ENCODE data around the gene EIF4G1.
"Not testable (repeated sequence)": the region's sequence is repeated elsewhere in the genome, so short reads cannot be mapped to it uniquely, and the experiment has no call there.

EIF4G1 gene

GRCh38 chr3:184336547-184337398 is 22.4 kb downstream of the EIF4G1 start:
- peak overlapping the region; percentile 75 for H3K4me3 ChIP-seq (ENCODE audit: low read length)
- peak; percentile 52 for DNase-seq (ENCODE audit: low read depth)
- TF ChIP-seq CTCF (IDR thresholded peaks at IDR 0.05; ENCODE audit: insufficient read depth, low read depth, low read length, missing control alignments), result no peak

- no peak for DNase-seq (ENCODE audit: low read depth)
- TF ChIP-seq CTCF (IDR thresholded peaks at IDR 0.05; ENCODE audit: insufficient read depth, low read depth, low read length, missing control alignments), result no peak
- H3K4me3 ChIP-seq (ENCODE audit: low read length), result peak within 1 kb of the TSS; percentile 75
Observed at GRCh38 chr3:184337399-184337714, 23.0 kb downstream of the EIF4G1 start, which contains the start of gene FAM131A. Gene FAM131A, plus strand, starts transcription at chr3:184337600. Its CDS starts 31 bp downstream, at chr3:184337631.

- H3K4me3 ChIP-seq (ENCODE audit: low read length), result no peak overlapping the region
- no peak for TF ChIP-seq CTCF (IDR thresholded peaks at IDR 0.05; ENCODE audit: insufficient read depth, low read depth, low read length, missing control alignments)
- DNase-seq (ENCODE audit: low read depth), result no peak
Observed at GRCh38 chr3:184337981-184338380, 23.6 kb downstream of the EIF4G1 start.

- peak overlapping the region; percentile 25 for H3K4me3 ChIP-seq (ENCODE audit: low read length)
- peak; percentile 72 for DNase-seq (ENCODE audit: low read depth)
- TF ChIP-seq CTCF (IDR thresholded peaks at IDR 0.05; ENCODE audit: insufficient read depth, low read depth, low read length, missing control alignments), result no peak
Observed at GRCh38 chr3:184338511-184338945, 24.1 kb downstream of the EIF4G1 start.

GRCh38 chr3:184339001-184339400 is 24.6 kb downstream of the EIF4G1 start:
- no peak for TF ChIP-seq CTCF (IDR thresholded peaks at IDR 0.05; ENCODE audit: insufficient read depth, low read depth, low read length, missing control alignments)
- peak overlapping the region; percentile 25 for H3K4me3 ChIP-seq (ENCODE audit: low read length)
- DNase-seq (ENCODE audit: low read depth), result peak; percentile 43

GRCh38 chr3:184339451-184340135 is 25.2 kb downstream of the EIF4G1 start:
- DNase-seq (ENCODE audit: low read depth); H3K4me3 ChIP-seq (ENCODE audit: low read length): not testable (repeated sequence)

GRCh38 chr3:184341925-184342324 is 27.5 kb downstream of the EIF4G1 start:
- no peak for TF ChIP-seq CTCF (IDR thresholded peaks at IDR 0.05; ENCODE audit: insufficient read depth, low read depth, low read length, missing control alignments)
- peak; percentile 90 for DNase-seq (ENCODE audit: low read depth)
- H3K4me3 ChIP-seq (ENCODE audit: low read length), result no peak overlapping the region
